Measurements from ENCODE around the gene GRAMD2A.

Gene GRAMD2A

GRCh38 chr15:72197460-72198355 lies at the start of gene GRAMD2A:
GRAMD2A (minus strand) TSS chr15:72197787.
- peak; percentile 72 for DNase-seq

- no peak for DNase-seq
These were observed 45.3 kb upstream of the GRAMD2A start for GRCh38 chr15:72242775-72243370.

- no peak for DNase-seq
These were observed 42.1 kb upstream of the GRAMD2A start for GRCh38 chr15:72239652-72240051.

- no peak for DNase-seq
These were observed 41.0 kb upstream of the GRAMD2A start for GRCh38 chr15:72238586-72238985.

GRCh38 chr15:72237853-72238224 lies 40.3 kb upstream of the GRAMD2A start:
- no peak for DNase-seq

- DNase-seq = no peak
These were observed 39.7 kb upstream of the GRAMD2A start for GRCh38 chr15:72237029-72237852.

GRCh38 chr15:72236381-72237003 lies 38.9 kb upstream of the GRAMD2A start:
- no peak for DNase-seq

- DNase-seq = no peak
These were observed 37.7 kb upstream of the GRAMD2A start for GRCh38 chr15:72235298-72235697.

- no peak for DNase-seq
These were observed 36.2 kb upstream of the GRAMD2A start for GRCh38 chr15:72233769-72234168.

- DNase-seq = no peak
These were observed 34.4 kb upstream of the GRAMD2A start for GRCh38 chr15:72231833-72232478.

- DNase-seq = peak; percentile 97
These were observed 33.7 kb upstream of the GRAMD2A start, which contains the start of gene PKM for GRCh38 chr15:72231066-72231832. PKM (minus strand) TSS chr15:72231190; CDS start chr15:72219097, 12,093 bp downstream.

- peak; percentile 94 for DNase-seq
These were observed 32.8 kb upstream of the GRAMD2A start for GRCh38 chr15:72230197-72231065.

GRCh38 chr15:72229947-72230196 lies 32.3 kb upstream of the GRAMD2A start:
- no peak for DNase-seq

- DNase-seq = no peak
These were observed 31.7 kb upstream of the GRAMD2A start for GRCh38 chr15:72229076-72229946.

GRCh38 chr15:72227720-72228119 lies 30.1 kb upstream of the GRAMD2A start:
- DNase-seq = no peak

GRCh38 chr15:72227192-72227586 lies 29.6 kb upstream of the GRAMD2A start:
- DNase-seq = no peak

GRCh38 chr15:72223278-72223677 lies 25.7 kb upstream of the GRAMD2A start:
- DNase-seq = no peak

GRCh38 chr15:72222393-72222792 lies 24.8 kb upstream of the GRAMD2A start:
- DNase-seq = no peak

GRCh38 chr15:72220687-72221086 lies 23.1 kb upstream of the GRAMD2A start:
- no peak for DNase-seq

GRCh38 chr15:72217216-72217615 lies 19.6 kb upstream of the GRAMD2A start:
- no peak for DNase-seq
